ENCODE measurements around the gene TTF1. TPM values are rescaled to one million over a fixed set of nuclear protein-coding genes. Genes with fewer than 3 reads are reported as not detected.

The TTF1 gene
- total RNA-seq, 1 donor: 10.6 TPM

DNA sequence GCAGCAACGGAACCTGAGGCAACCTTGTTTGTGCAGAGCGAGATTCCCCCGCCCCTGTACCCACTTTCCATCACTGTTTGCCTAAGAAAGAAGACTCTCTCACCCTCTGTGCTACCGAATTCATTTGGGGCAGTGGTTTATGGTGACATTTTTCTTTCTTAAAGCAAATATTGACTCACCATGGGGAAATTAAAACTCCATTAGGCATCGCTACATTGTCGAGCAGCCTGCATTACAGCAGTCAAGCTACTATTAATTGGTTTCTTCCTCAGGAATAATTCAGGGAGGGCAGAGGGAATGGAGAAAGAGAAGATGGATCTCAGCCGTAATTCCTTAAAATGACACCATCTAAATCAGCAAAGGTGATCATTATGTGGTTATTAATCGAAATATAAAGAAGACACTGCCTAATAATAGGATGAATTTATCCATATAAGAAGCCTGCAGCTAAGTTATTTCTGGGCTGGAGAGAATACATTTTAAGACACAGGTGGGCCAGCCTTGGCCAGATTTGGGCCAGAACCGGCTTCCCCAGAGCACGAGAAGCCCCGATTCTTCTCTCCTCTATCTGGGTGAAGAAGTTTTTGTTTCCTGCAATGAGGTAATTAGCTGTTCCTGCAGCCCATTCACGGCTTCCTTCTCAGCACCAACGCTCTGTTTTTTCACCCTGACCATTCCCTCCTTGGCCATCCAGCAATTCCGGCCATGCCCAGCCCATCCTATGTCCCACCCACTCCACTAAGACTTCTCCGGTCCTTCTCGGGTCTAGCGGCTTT is 20.2 kb upstream of the TTF1 start:
- no peak for DNase-seq (ENCODE audit: low read depth)
- TF ChIP-seq, protein P1, sequence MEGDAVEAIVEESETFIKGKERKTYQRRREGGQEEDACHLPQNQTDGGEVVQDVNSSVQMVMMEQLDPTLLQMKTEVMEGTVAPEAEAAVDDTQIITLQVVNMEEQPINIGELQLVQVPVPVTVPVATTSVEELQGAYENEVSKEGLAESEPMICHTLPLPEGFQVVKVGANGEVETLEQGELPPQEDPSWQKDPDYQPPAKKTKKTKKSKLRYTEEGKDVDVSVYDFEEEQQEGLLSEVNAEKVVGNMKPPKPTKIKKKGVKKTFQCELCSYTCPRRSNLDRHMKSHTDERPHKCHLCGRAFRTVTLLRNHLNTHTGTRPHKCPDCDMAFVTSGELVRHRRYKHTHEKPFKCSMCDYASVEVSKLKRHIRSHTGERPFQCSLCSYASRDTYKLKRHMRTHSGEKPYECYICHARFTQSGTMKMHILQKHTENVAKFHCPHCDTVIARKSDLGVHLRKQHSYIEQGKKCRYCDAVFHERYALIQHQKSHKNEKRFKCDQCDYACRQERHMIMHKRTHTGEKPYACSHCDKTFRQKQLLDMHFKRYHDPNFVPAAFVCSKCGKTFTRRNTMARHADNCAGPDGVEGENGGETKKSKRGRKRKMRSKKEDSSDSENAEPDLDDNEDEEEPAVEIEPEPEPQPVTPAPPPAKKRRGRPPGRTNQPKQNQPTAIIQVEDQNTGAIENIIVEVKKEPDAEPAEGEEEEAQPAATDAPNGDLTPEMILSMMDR (IDR thresholded peaks at IDR 0.05; ENCODE audit: insufficient read depth, low read length): no peak
- no peak overlapping the region for H3K4me3 ChIP-seq (ENCODE audit: low read depth, low read length)

DNA sequence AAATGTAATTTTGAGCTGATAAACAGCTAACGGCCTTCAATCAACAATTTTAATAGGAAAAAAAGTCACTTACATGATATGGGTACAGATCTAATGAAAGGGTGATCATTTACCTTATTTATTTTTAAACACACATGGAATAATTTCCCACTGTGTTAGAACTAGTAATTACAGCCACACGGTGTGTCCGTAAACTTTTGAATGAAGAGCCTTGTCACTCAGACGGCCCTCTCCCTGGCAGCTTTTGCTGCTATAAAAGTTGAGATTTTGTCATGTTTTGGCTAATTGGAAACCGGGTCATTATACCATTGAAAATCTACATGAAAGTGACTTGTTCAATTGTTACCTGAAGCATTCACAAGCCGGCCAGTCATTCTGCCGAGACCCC is 19.0 kb upstream of the TTF1 start:
- no peak overlapping the region for H3K4me3 ChIP-seq (ENCODE audit: low read depth, low read length)
- no peak for DNase-seq (ENCODE audit: low read depth)
- TF ChIP-seq, protein P1 (IDR thresholded peaks at IDR 0.05; ENCODE audit: insufficient read depth, low read length): no peak

DNA sequence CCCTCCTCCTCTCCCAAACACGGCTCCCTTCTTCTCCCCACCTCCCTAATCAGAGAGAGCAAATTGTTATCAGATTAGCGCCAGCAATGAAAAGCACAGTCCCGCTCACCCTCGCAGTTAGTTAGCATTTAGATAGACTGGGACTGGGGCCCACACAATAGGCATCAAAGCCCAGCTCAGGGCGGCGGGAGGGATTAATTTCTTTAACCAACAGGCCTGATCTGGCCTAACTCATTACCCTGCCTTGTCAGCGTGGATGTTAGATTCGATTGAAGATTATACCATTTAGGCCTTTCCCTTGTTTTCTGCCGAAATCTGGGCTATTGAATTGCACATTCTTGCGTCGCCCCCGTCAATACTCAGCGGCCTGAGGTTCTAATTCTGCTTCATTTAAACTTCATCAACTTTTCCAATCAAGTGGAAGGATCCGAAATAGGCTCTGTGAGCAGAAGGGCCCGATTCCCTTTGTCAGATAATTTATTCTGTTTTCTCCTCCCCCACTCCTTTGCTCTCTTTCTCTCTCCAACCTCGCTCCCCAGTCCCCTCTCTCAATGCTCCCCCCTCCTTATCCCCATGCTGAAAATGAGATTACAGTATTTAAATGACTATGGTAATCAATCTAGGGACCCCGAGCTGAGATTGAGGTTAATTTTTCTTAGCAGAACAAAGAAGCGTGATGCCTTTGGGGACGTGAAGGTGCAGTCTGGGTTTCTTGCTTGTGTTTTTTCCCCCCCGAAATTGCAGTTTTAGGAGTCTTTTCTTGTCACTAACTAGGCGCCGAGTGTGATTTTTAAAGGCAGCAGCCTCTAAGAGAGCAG is 18.4 kb upstream of the TTF1 start:
- H3K4me3 ChIP-seq (ENCODE audit: low read depth, low read length): no peak overlapping the region
- no peak for DNase-seq (ENCODE audit: low read depth)
- TF ChIP-seq, protein P1 (IDR thresholded peaks at IDR 0.05; ENCODE audit: insufficient read depth, low read length): no peak

DNA sequence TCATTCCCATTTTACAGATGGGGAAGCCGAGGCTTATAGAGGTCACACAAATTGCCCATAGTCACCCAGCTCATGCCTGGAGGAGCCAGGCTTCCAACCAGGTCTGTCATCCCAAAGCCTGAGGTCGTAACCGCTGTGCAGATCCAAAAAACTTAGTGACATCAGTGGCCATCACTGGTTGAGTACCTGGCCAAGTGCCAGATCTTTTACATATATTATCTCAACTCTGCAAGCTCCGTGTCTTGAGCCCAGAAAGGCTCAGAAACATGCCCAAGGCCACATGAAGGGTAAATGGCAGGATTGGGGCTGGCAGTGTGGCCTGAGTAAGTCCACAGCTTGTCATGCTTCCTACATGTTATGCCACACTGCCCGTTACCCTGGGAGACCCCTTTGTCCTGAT is 16.9 kb upstream of the TTF1 start:
- TF ChIP-seq, protein P1 (IDR thresholded peaks at IDR 0.05; ENCODE audit: insufficient read depth, low read length): no peak
- H3K4me3 ChIP-seq (ENCODE audit: low read depth, low read length): no peak overlapping the region
- no peak for DNase-seq (ENCODE audit: low read depth)

DNA sequence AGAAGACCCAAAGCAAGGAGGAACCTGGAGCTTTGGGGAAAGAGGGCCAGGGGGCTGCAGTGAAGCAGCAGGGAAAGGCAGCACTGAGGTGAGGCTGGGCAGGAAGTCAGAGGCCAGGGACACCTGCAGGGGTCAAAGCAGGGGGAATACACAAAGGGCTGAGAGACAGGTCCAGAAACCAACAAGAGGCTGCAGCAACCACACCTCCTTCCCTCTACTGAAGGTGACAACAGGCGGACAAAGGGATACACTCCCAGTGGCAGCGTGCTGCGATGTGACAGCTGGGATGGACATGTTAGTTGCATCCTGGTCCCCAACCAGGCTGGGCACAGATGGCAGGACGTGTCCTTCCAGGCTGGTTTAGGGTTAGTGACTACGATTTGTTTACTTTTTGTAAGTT is 15.9 kb upstream of the TTF1 start:
- DNase-seq (ENCODE audit: low read depth): no peak
- H3K4me3 ChIP-seq (ENCODE audit: low read depth, low read length): no peak overlapping the region
- TF ChIP-seq, protein P1 (IDR thresholded peaks at IDR 0.05; ENCODE audit: insufficient read depth, low read length): no peak

DNA sequence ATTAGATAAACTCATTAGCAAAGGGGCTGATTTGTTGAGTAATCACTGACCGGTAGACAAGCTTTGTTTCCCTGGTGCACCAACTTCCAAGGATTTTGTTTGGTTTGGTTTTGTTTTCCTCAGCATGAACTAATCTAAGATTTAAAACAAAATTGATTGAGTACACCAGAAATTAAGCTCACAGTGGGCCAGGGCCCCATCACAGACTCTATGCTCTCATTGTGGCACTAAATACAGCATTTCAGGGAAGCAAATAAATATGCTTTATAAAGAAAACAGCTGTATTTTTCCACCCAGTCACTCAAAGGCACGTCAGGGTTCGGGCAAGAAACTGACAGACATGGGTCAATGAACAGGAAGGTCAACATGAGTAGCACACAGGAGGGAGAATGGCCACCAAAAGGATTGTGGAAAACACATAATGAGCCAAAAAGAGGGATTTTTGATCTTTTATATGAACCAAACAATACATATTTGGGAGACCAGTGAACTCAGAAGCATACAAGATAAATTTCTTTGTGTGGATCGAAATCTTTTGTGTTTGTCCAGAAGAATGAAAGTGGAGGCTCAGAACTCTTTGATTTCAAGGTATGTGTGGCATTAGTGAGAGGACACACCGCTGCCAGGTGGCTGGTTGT is 12.2 kb upstream of the TTF1 start:
- TF ChIP-seq, protein P1 (IDR thresholded peaks at IDR 0.05; ENCODE audit: insufficient read depth, low read length): no peak
- no peak for DNase-seq (ENCODE audit: low read depth)
- H3K4me3 ChIP-seq (ENCODE audit: low read depth, low read length): no peak overlapping the region
